ENCODE measurements around the gene LDLRAD4. TPM values are rescaled to one million over a fixed set of nuclear protein-coding genes. Genes with fewer than 3 reads are reported as not detected.

LDLRAD4 gene
- total RNA-seq, 3 donors from 2014 or later: 17.5 to 20.4 (median 18.3) TPM

- H3K4me3 Mint-ChIP-seq: peak overlapping the region; percentile 47
- ATAC-seq: peak; percentile 49 to 55
- H3K4me1 Mint-ChIP-seq (ENCODE audit: low read depth): peaks cover 63% of the 10 kb centered on the region
- no peaks in the 10 kb centered on the region for H3K9me3 Mint-ChIP-seq
- no peak for DNase-seq
- H3K27me3 Mint-ChIP-seq (ENCODE audit: low read depth): no peaks in the 10 kb centered on the region
- peaks cover 9% of the 10 kb centered on the region for H3K36me3 Mint-ChIP-seq (ENCODE audit: insufficient read depth)
These were observed 320.5 kb downstream of the LDLRAD4 start for GRCh38 chr18:13539050-13539449.

- no peaks in the 10 kb centered on the region for H3K27me3 Mint-ChIP-seq (ENCODE audit: low read depth)
- H3K36me3 Mint-ChIP-seq (ENCODE audit: insufficient read depth): peaks cover 9% of the 10 kb centered on the region
- DNase-seq (no peak), ATAC-seq (no peak)
- H3K4me1 Mint-ChIP-seq (ENCODE audit: low read depth): peaks cover 54% of the 10 kb centered on the region
- no peak overlapping the region for H3K4me3 Mint-ChIP-seq
- no peaks in the 10 kb centered on the region for H3K9me3 Mint-ChIP-seq
These were observed 321.4 kb downstream of the LDLRAD4 start for GRCh38 chr18:13539843-13540476.

- Mint-ChIP-seq H3K27me3 (ENCODE audit: low read depth) (no peaks in the 10 kb centered on the region), H3K4me1 (ENCODE audit: low read depth) (peaks cover 49% of the 10 kb centered on the region), H3K4me3 (no peak overlapping the region), H3K36me3 (ENCODE audit: insufficient read depth) (peaks cover 9% of the 10 kb centered on the region), H3K9me3 (no peaks in the 10 kb centered on the region)
- DNase-seq: peak; percentile 20
- ATAC-seq: peak; percentile 54 to 55
These were observed 322.1 kb downstream of the LDLRAD4 start for GRCh38 chr18:13540477-13541182.

GRCh38 chr18:13541621-13542519 lies 323.3 kb downstream of the LDLRAD4 start:
- peaks cover 9% of the 10 kb centered on the region for H3K36me3 Mint-ChIP-seq (ENCODE audit: insufficient read depth)
- no peak overlapping the region for H3K4me3 Mint-ChIP-seq
- peaks cover 40% of the 10 kb centered on the region for H3K4me1 Mint-ChIP-seq (ENCODE audit: low read depth)
- no peak for DNase-seq
- no peak for ATAC-seq
- H3K27me3 Mint-ChIP-seq (ENCODE audit: low read depth): no peaks in the 10 kb centered on the region
- H3K9me3 Mint-ChIP-seq: no peaks in the 10 kb centered on the region

- H3K4me1 Mint-ChIP-seq (ENCODE audit: low read depth): peaks cover 35% of the 10 kb centered on the region
- ATAC-seq (no peak), DNase-seq (no peak)
- H3K36me3 Mint-ChIP-seq (ENCODE audit: insufficient read depth): peaks cover 12% of the 10 kb centered on the region
- H3K9me3 Mint-ChIP-seq: no peaks in the 10 kb centered on the region
- H3K27me3 Mint-ChIP-seq (ENCODE audit: low read depth): no peaks in the 10 kb centered on the region
- H3K4me3 Mint-ChIP-seq: no peak overlapping the region
These were observed 323.9 kb downstream of the LDLRAD4 start for GRCh38 chr18:13542520-13542847.

GRCh38 chr18:13543144-13543543 lies 324.6 kb downstream of the LDLRAD4 start:
- no peaks in the 10 kb centered on the region for H3K27me3 Mint-ChIP-seq (ENCODE audit: low read depth)
- ATAC-seq (no peak), DNase-seq (no peak)
- H3K9me3 Mint-ChIP-seq: no peaks in the 10 kb centered on the region
- H3K4me1 Mint-ChIP-seq (ENCODE audit: low read depth): peaks cover 30% of the 10 kb centered on the region
- no peak overlapping the region for H3K4me3 Mint-ChIP-seq
- peaks cover 12% of the 10 kb centered on the region for H3K36me3 Mint-ChIP-seq (ENCODE audit: insufficient read depth)

GRCh38 chr18:13543811-13544732 lies 325.5 kb downstream of the LDLRAD4 start:
- Mint-ChIP-seq H3K36me3 (ENCODE audit: insufficient read depth) (peaks cover 12% of the 10 kb centered on the region), H3K27me3 (ENCODE audit: low read depth) (no peaks in the 10 kb centered on the region), H3K4me1 (ENCODE audit: low read depth) (peaks cover 22% of the 10 kb centered on the region), H3K4me3 (no peak overlapping the region), H3K9me3 (no peaks in the 10 kb centered on the region)
- ATAC-seq: no peak
- DNase-seq: no peak

GRCh38 chr18:13544953-13545352 lies 326.4 kb downstream of the LDLRAD4 start:
- Mint-ChIP-seq H3K4me1 (ENCODE audit: low read depth) (peaks cover 17% of the 10 kb centered on the region), H3K4me3 (no peak overlapping the region), H3K27me3 (ENCODE audit: low read depth) (no peaks in the 10 kb centered on the region), H3K9me3 (no peaks in the 10 kb centered on the region), H3K36me3 (ENCODE audit: insufficient read depth) (peaks cover 15% of the 10 kb centered on the region)
- no peak for DNase-seq
- no peak for ATAC-seq

- H3K9me3 Mint-ChIP-seq: no peaks in the 10 kb centered on the region
- H3K4me3 Mint-ChIP-seq: no peak overlapping the region
- H3K4me1 Mint-ChIP-seq (ENCODE audit: low read depth): peaks cover 11% of the 10 kb centered on the region
- H3K27me3 Mint-ChIP-seq (ENCODE audit: low read depth): no peaks in the 10 kb centered on the region
- DNase-seq: no peak
- peaks cover 15% of the 10 kb centered on the region for H3K36me3 Mint-ChIP-seq (ENCODE audit: insufficient read depth)
- ATAC-seq: no peak
These were observed 327.0 kb downstream of the LDLRAD4 start for GRCh38 chr18:13545514-13545913.

GRCh38 chr18:13545955-13546354 lies 327.4 kb downstream of the LDLRAD4 start:
- DNase-seq: no peak
- ATAC-seq: no peak
- H3K9me3 Mint-ChIP-seq: no peaks in the 10 kb centered on the region
- H3K4me1 Mint-ChIP-seq (ENCODE audit: low read depth): peaks cover 7% of the 10 kb centered on the region
- H3K4me3 Mint-ChIP-seq: no peak overlapping the region
- no peaks in the 10 kb centered on the region for H3K27me3 Mint-ChIP-seq (ENCODE audit: low read depth)
- H3K36me3 Mint-ChIP-seq (ENCODE audit: insufficient read depth): peaks cover 15% of the 10 kb centered on the region

GRCh38 chr18:13546638-13547037 lies 328.1 kb downstream of the LDLRAD4 start:
- H3K36me3 Mint-ChIP-seq (ENCODE audit: insufficient read depth): peaks cover 15% of the 10 kb centered on the region
- peaks cover 4% of the 10 kb centered on the region for H3K4me1 Mint-ChIP-seq (ENCODE audit: low read depth)
- ATAC-seq (no peak), DNase-seq (no peak)
- H3K4me3 Mint-ChIP-seq: no peak overlapping the region
- H3K27me3 Mint-ChIP-seq (ENCODE audit: low read depth): no peaks in the 10 kb centered on the region
- no peaks in the 10 kb centered on the region for H3K9me3 Mint-ChIP-seq

GRCh38 chr18:13547347-13547746 lies 328.8 kb downstream of the LDLRAD4 start:
- H3K4me1 Mint-ChIP-seq (ENCODE audit: low read depth): peaks cover 4% of the 10 kb centered on the region
- H3K4me3 Mint-ChIP-seq: no peak overlapping the region
- H3K27me3 Mint-ChIP-seq (ENCODE audit: low read depth): no peaks in the 10 kb centered on the region
- H3K9me3 Mint-ChIP-seq: no peaks in the 10 kb centered on the region
- peaks cover 15% of the 10 kb centered on the region for H3K36me3 Mint-ChIP-seq (ENCODE audit: insufficient read depth)
- DNase-seq (no peak), ATAC-seq (no peak)

- peaks cover 14% of the 10 kb centered on the region for H3K36me3 Mint-ChIP-seq (ENCODE audit: insufficient read depth)
- peaks cover 4% of the 10 kb centered on the region for H3K4me1 Mint-ChIP-seq (ENCODE audit: low read depth)
- H3K27me3 Mint-ChIP-seq (ENCODE audit: low read depth): no peaks in the 10 kb centered on the region
- ATAC-seq (peak in 1 of 2 donors; percentile 38), DNase-seq (no peak)
- H3K4me3 Mint-ChIP-seq: no peak overlapping the region
- no peaks in the 10 kb centered on the region for H3K9me3 Mint-ChIP-seq
These were observed 329.7 kb downstream of the LDLRAD4 start for GRCh38 chr18:13548106-13548819.
